GM12878 (cell line): ENCODE measurements around the gene PIP5K1A. TPM values are rescaled to one million over a fixed set of nuclear protein-coding genes. Genes with fewer than 3 reads are reported as not detected.

Experiments
- EED ChIP-seq: sonication (generic); IDR thresholded peaks from 2 replicates; pipeline ENCODE4 v1.6.1; 2016; ENCODE audit warnings: antibody characterized with exemption, low read depth
- EGR1 ChIP-seq, 2 experiments: IDR thresholded peaks; 1 replicate in 1 of 2; 2 replicates in 1 of 2; pipeline ENCODE4 v1.6.1; 2011 to 2012; ENCODE audit warnings: low read depth in 2 of 2, low read length in 2 of 2, borderline replicate concordance in 1 of 2, mild to moderate bottlenecking in 1 of 2, moderate library complexity in 1 of 2
- HCFC1 ChIP-seq: fragments of 150-350 bp; IDR thresholded peaks from 2 replicates; pipeline ENCODE4 v1.6.1; 2014; ENCODE audit warnings: low read length
- KLF5 ChIP-seq: fragments of 450-650 bp; IDR thresholded peaks from 2 replicates; pipeline ENCODE4 v1.6.1; 2014; ENCODE audit warnings: mild to moderate bottlenecking; ENCODE audit not compliant: partially characterized antibody
- MEF2B ChIP-seq: fragments of 450-650 bp; IDR thresholded peaks from 2 replicates; pipeline ENCODE4 v1.6.1; 2018; ENCODE audit warnings: mild to moderate bottlenecking, moderate library complexity; ENCODE audit not compliant: partially characterized antibody, poor library complexity, severe bottlenecking
- MTA3 ChIP-seq: IDR thresholded peaks from 2 replicates; pipeline ENCODE4 v1.6.1; 2012; ENCODE audit warnings: low read length, inconsistent platforms, borderline replicate concordance
- NBN ChIP-seq: fragments of 450-650 bp; IDR thresholded peaks from 2 replicates; pipeline ENCODE4 v1.6.1; 2016
- NR2C2 ChIP-seq: IDR thresholded peaks from 2 replicates; pipeline ENCODE4 v1.6.1; 2011; ENCODE audit warnings: borderline replicate concordance, low read depth; ENCODE audit not compliant: control insufficient read depth, insufficient read length
- PML ChIP-seq: IDR thresholded peaks from 2 replicates; pipeline ENCODE4 v1.6.1; 2012; ENCODE audit warnings: low read length, inconsistent platforms
- RB1 ChIP-seq: fragments of 450-650 bp; formaldehyde crosslinking; IDR thresholded peaks from 2 replicates; pipeline ENCODE4 v1.6.1; 2017; ENCODE audit warnings: mild to moderate bottlenecking, borderline replicate concordance
- RUNX3 ChIP-seq: IDR thresholded peaks from 2 replicates; pipeline ENCODE4 v1.6.1; 2012; ENCODE audit warnings: low read length, inconsistent platforms
- SMC3 ChIP-seq: IDR thresholded peaks from 2 replicates; pipeline ENCODE4 v1.6.1; 2011; ENCODE audit warnings: low read length, improper control_type of control experiment, borderline replicate concordance
- TCF12 ChIP-seq: IDR thresholded peaks from 2 replicates; pipeline ENCODE4 v1.6.1; 2011; ENCODE audit warnings: low read depth, mild to moderate bottlenecking, low read length
- YBX1 ChIP-seq: fragments of 450-650 bp; IDR thresholded peaks from 2 replicates; pipeline ENCODE4 v1.6.1; 2016; ENCODE audit warnings: antibody characterized with exemption
- ZBED1 ChIP-seq: IDR thresholded peaks from 2 replicates; pipeline ENCODE4 v1.6.1; 2016; ENCODE audit warnings: borderline replicate concordance
- ZNF217 ChIP-seq: fragments of 450-650 bp; IDR thresholded peaks from 2 replicates; pipeline ENCODE4 v1.6.1; 2017; ENCODE audit warnings: antibody characterized with exemption, mild to moderate bottlenecking
- ZNF24 ChIP-seq: fragments of 450-650 bp; IDR thresholded peaks from 2 replicates; pipeline ENCODE4 v1.6.1; 2017; ENCODE audit warnings: antibody characterized with exemption, mild to moderate bottlenecking
- ZNF384 ChIP-seq: IDR thresholded peaks from 2 replicates; pipeline ENCODE4 v1.6.1; 2012; ENCODE audit warnings: low read depth, mild to moderate bottlenecking, low read length, improper control_type of control experiment, borderline replicate concordance
- polyA plus RNA-seq, 11 experiments: library from polyadenylated mRNA; depleted of rRNA in 4 of 11; unstranded in 6 of 11; stranded (reverse) in 5 of 11; fragments of >200 nt; fragmentation: Nextera tagmentation in 4 of 11; fragmentation: Illumina TruSeq in 1 of 11; extraction: Ambion mirVana in 4 of 11; extraction: Trizol in 1 of 11; gene quantifications; 1 replicate in 1 of 11; 2 replicates in 10 of 11; pipeline versions ENCODE4 v1.2.1 to v1.2.3, GENCODE V29; 2011 to 2016; ENCODE audit warnings: inconsistent platforms in 2 of 11, missing spikeins in 2 of 11, low read depth in 1 of 11
- total RNA-seq, 4 experiments: library from RNA; depleted of rRNA in 3 of 4; stranded (reverse); fragments of >200 nt in 3 of 4; fragmentation: Illumina TruSeq in 1 of 4; extraction: Trizol in 1 of 4; gene quantifications; 2 replicates each; pipeline versions ENCODE4 v1.2.1 to v1.2.3, GENCODE V29; 2013 to 2021
- TF ChIP-seq, protein P1 (sequence below): fragments of 450-650 bp; IDR thresholded peaks from 2 replicates; pipeline ENCODE4 v1.6.1; 2016; ENCODE audit warnings: mild to moderate bottlenecking, moderate library complexity, borderline replicate concordance
- TF ChIP-seq, protein P2 (sequence below): IDR thresholded peaks from 2 replicates; pipeline ENCODE4 v1.6.1; 2012; ENCODE audit warnings: low read length, inconsistent platforms
- TF ChIP-seq, protein P3 (sequence below): fragments of 450-650 bp; IDR thresholded peaks from 2 replicates; pipeline ENCODE4 v1.6.1; 2017; ENCODE audit warnings: mild to moderate bottlenecking, moderate library complexity

The PIP5K1A gene
- total and polyA plus RNA-seq, 10 of the 15 experiments (the other 5 are each of a cell fraction or from before 2014, with no cell fraction given): 4.5 to 114 (median 51.5) TPM

DNA sequence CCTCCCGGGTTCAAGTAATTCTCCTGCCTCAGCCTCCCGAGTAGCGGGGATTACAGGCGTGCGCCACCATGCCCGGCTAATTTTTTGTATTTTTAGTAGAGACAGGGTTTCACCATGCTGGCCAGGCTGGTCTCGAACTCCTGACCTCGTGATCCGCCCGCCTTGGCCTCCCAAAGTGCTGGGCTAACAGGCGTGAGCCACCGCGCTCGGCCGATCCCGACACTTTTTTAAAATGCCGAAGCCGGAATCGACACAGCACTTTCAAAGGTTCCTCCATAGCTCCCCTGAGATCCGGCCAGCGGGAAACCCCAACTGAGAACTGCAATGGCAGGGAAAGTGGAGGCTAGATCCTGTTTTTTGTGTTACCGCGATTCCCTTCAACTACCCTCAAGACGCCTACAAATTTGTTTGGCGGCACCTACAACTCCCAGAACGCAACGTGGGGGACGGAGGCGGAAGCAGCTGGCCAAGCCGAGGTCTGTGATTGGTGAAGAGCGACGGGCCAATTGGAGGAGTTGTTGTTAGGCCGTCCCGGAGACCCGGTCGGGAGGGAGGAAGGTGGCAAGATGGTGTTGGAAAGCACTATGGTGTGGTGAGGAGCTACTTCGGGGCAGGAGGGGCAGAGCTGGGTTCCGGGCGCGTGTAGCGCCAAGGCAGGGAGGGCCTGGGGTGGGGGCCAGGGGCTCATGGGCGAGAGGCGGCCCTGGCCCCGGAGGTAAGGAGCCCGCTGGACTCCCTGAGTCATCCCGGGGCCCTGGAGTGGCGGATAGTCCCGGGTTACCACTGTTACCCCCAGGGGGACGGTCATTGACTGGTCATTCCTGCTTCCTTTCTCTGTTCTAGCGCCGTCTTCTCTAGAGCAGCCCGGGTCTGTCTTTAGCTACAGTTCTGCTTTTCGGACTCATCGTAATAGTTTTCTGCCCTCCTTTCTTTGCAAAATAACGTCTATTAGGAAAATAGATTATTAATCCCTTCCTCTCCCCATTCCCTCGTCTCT, 56.2 kb downstream of the PIP5K1A start, which contains the start of gene PSMD4 (continued):
- TF ChIP-seq HCFC1 (peak; percentile 94), ZNF24 (no peak), MTA3 (no peak), NR2C2 (no peak), SMC3 (no peak), ZNF217 (peak; percentile 94), ZNF384 (no peak), YBX1 (no peak), EGR1 (IDR thresholded peaks at IDR 0.05; ENCODE audit: borderline replicate concordance in 1 of 2, low read depth in 2 of 2, low read length in 2 of 2) (peak in 1 of 2 experiments; percentile 57; a peak in 1 of 3 replicates), MEF2B (peak; percentile 55), TCF12 (peak; percentile 60; the same call in 1 of the 2 replicates), KLF5 (no peak), PML (0 out of 2 replicates have a peak, but pooled peaks have one; percentile 52), RUNX3 (peak; percentile 45), ZBED1 (no peak), RB1 (0 out of 2 replicates have a peak, but pooled peaks have one; percentile 28), NBN (peak; percentile 64; the same call in 1 of the 2 replicates), EED (peak; percentile 44; the same call in 1 of the 2 replicates)
- TF ChIP-seq, protein P1, sequence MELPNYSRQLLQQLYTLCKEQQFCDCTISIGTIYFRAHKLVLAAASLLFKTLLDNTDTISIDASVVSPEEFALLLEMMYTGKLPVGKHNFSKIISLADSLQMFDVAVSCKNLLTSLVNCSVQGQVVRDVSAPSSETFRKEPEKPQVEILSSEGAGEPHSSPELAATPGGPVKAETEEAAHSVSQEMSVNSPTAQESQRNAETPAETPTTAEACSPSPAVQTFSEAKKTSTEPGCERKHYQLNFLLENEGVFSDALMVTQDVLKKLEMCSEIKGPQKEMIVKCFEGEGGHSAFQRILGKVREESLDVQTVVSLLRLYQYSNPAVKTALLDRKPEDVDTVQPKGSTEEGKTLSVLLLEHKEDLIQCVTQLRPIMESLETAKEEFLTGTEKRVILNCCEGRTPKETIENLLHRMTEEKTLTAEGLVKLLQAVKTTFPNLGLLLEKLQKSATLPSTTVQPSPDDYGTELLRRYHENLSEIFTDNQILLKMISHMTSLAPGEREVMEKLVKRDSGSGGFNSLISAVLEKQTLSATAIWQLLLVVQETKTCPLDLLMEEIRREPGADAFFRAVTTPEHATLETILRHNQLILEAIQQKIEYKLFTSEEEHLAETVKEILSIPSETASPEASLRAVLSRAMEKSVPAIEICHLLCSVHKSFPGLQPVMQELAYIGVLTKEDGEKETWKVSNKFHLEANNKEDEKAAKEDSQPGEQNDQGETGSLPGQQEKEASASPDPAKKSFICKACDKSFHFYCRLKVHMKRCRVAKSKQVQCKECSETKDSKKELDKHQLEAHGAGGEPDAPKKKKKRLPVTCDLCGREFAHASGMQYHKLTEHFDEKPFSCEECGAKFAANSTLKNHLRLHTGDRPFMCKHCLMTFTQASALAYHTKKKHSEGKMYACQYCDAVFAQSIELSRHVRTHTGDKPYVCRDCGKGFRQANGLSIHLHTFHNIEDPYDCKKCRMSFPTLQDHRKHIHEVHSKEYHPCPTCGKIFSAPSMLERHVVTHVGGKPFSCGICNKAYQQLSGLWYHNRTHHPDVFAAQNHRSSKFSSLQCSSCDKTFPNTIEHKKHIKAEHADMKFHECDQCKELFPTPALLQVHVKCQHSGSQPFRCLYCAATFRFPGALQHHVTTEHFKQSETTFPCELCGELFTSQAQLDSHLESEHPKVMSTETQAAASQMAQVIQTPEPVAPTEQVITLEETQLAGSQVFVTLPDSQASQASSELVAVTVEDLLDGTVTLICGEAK: peak; percentile 89
- TF ChIP-seq, protein P2, sequence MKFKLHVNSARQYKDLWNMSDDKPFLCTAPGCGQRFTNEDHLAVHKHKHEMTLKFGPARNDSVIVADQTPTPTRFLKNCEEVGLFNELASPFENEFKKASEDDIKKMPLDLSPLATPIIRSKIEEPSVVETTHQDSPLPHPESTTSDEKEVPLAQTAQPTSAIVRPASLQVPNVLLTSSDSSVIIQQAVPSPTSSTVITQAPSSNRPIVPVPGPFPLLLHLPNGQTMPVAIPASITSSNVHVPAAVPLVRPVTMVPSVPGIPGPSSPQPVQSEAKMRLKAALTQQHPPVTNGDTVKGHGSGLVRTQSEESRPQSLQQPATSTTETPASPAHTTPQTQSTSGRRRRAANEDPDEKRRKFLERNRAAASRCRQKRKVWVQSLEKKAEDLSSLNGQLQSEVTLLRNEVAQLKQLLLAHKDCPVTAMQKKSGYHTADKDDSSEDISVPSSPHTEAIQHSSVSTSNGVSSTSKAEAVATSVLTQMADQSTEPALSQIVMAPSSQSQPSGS: no peak
- TF ChIP-seq, protein P3, sequence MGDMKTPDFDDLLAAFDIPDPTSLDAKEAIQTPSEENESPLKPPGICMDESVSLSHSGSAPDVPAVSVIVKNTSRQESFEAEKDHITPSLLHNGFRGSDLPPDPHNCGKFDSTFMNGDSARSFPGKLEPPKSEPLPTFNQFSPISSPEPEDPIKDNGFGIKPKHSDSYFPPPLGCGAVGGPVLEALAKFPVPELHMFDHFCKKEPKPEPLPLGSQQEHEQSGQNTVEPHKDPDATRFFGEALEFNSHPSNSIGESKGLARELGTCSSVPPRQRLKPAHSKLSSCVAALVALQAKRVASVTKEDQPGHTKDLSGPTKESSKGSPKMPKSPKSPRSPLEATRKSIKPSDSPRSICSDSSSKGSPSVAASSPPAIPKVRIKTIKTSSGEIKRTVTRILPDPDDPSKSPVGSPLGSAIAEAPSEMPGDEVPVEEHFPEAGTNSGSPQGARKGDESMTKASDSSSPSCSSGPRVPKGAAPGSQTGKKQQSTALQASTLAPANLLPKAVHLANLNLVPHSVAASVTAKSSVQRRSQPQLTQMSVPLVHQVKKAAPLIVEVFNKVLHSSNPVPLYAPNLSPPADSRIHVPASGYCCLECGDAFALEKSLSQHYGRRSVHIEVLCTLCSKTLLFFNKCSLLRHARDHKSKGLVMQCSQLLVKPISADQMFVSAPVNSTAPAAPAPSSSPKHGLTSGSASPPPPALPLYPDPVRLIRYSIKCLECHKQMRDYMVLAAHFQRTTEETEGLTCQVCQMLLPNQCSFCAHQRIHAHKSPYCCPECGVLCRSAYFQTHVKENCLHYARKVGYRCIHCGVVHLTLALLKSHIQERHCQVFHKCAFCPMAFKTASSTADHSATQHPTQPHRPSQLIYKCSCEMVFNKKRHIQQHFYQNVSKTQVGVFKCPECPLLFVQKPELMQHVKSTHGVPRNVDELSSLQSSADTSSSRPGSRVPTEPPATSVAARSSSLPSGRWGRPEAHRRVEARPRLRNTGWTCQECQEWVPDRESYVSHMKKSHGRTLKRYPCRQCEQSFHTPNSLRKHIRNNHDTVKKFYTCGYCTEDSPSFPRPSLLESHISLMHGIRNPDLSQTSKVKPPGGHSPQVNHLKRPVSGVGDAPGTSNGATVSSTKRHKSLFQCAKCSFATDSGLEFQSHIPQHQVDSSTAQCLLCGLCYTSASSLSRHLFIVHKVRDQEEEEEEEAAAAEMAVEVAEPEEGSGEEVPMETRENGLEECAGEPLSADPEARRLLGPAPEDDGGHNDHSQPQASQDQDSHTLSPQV: no peak
